Astrocyte (in vitro differentiated cells and primary cell): ENCODE results near the gene RAD54L. TPM values are rescaled to one million over a fixed set of nuclear protein-coding genes. Genes with fewer than 3 reads are reported as not detected.

Experiments used
- DNase-seq: peaks from one replicate; pipeline ENCODE4 v3.0.0-alpha.2; 2010; ENCODE audit warnings: low read depth
- FAIRE-seq: peaks from 2 replicates; lab custom pipeline; 2011; peaks lifted over from hg19 to GRCh38; lab: Jason Lieb, UNC
- H2AFZ ChIP-seq: 2 replicates; pipeline ENCODE4 v1.6.0; 2012; ENCODE audit warnings: low read depth, low read length, inconsistent platforms
- H3K27ac ChIP-seq: 2 replicates; pipeline ENCODE4 v1.5.1; 2011; ENCODE audit warnings: low read depth, low read length, inconsistent platforms
- H3K27me3 ChIP-seq: 2 replicates; pipeline ENCODE4 v1.6.0; 2011; ENCODE audit warnings: low read length, inconsistent platforms; ENCODE audit not compliant: insufficient read depth
- H3K36me3 ChIP-seq: 2 replicates; pipeline ENCODE4 v1.5.1; 2011; ENCODE audit warnings: low read length, inconsistent platforms; ENCODE audit not compliant: insufficient read depth
- H3K4me1 ChIP-seq: 2 replicates; pipeline ENCODE4 v1.5.1; 2011; ENCODE audit warnings: low read length, inconsistent platforms; ENCODE audit not compliant: insufficient read depth
- H3K4me2 ChIP-seq: 2 replicates; pipeline ENCODE4 v1.6.0; 2012; ENCODE audit warnings: low read length, inconsistent platforms
- H3K4me3 ChIP-seq: 2 replicates; pipeline ENCODE4 v1.5.1; 2011; ENCODE audit warnings: low read depth, mild to moderate bottlenecking, low read length, inconsistent platforms; ENCODE audit not compliant: insufficient read depth
- H3K79me2 ChIP-seq: 2 replicates; pipeline ENCODE4 v1.6.0; 2012; ENCODE audit warnings: mild to moderate bottlenecking, low read length, inconsistent platforms; ENCODE audit not compliant: insufficient read depth
- H3K9ac ChIP-seq: 2 replicates; pipeline ENCODE4 v1.6.0; 2012; ENCODE audit warnings: mild to moderate bottlenecking, low read length, inconsistent platforms
- H3K9me3 ChIP-seq: 2 replicates; pipeline ENCODE4 v1.5.1; 2012; ENCODE audit warnings: low read depth, mild to moderate bottlenecking, low read length, inconsistent platforms; ENCODE audit not compliant: insufficient read depth
- H4K20me1 ChIP-seq: 2 replicates; pipeline ENCODE4 v1.6.0; 2012; ENCODE audit warnings: low read length, inconsistent platforms; ENCODE audit not compliant: insufficient read depth
- H3K27ac Mint-ChIP-seq: one replicate; pipeline ENCODE4 v1.8.0; 2021; ENCODE audit warnings: mild to moderate bottlenecking, mixed read lengths; ENCODE audit not compliant: unreplicated experiment
- H3K27me3 Mint-ChIP-seq: one replicate; pipeline ENCODE4 v1.8.0; 2021; ENCODE audit warnings: low read depth, mixed read lengths; ENCODE audit not compliant: unreplicated experiment
- H3K36me3 Mint-ChIP-seq: one replicate; pipeline ENCODE4 v1.8.0; 2021; ENCODE audit warnings: low read depth, mixed read lengths; ENCODE audit not compliant: unreplicated experiment
- H3K4me1 Mint-ChIP-seq: one replicate; pipeline ENCODE4 v1.8.0; 2021; ENCODE audit warnings: low read depth, mixed read lengths; ENCODE audit not compliant: unreplicated experiment
- H3K4me3 Mint-ChIP-seq: one replicate; pipeline ENCODE4 v1.8.0; 2021; ENCODE audit warnings: mild to moderate bottlenecking, moderate library complexity, mixed read lengths; ENCODE audit not compliant: unreplicated experiment
- H3K9me3 Mint-ChIP-seq: one replicate; pipeline ENCODE4 v1.8.0; 2021; ENCODE audit warnings: mild to moderate bottlenecking, mixed read lengths; ENCODE audit not compliant: unreplicated experiment
- CTCF ChIP-seq: IDR thresholded peaks from 2 replicates; pipeline ENCODE4 v1.5.1; 2011; ENCODE audit warnings: low read depth, mild to moderate bottlenecking, inconsistent platforms, low read length, moderate library complexity; ENCODE audit not compliant: insufficient read depth
- EZH2 ChIP-seq: IDR thresholded peaks from 2 replicates; pipeline ENCODE4 v1.6.1; 2012; ENCODE audit warnings: mild to moderate bottlenecking, low read length, inconsistent platforms; ENCODE audit not compliant: insufficient read depth
- total RNA-seq: library from RNA; stranded (reverse); gene quantifications from 2 replicates; pipeline ENCODE4 v1.2.1, GENCODE V29; 2021

RAD54L gene
- total RNA-seq, 1 donor from 2014 or later: 2.4 TPM

- no peak for TF ChIP-seq EZH2
- no peak for TF ChIP-seq CTCF
- no peaks in the 10 kb centered on the region for H3K9me3 ChIP-seq
- Mint-ChIP-seq H3K27ac (no peak overlapping the region), H3K9me3 (no peaks in the 10 kb centered on the region), H3K27me3 (peaks cover 2% of the 10 kb centered on the region), H3K4me3 (no peak overlapping the region), H3K4me1 (no peaks in the 10 kb centered on the region), H3K36me3 (no peaks in the 10 kb centered on the region)
- DNase-seq: no peak
- peaks cover 5% of the 10 kb centered on the region for H3K4me1 ChIP-seq
- no peak for FAIRE-seq
- H3K9ac ChIP-seq: no peak overlapping the region
- H3K27ac ChIP-seq: no peak overlapping the region
- H3K4me2 ChIP-seq: no peak overlapping the region
- no peak overlapping the region for H3K4me3 ChIP-seq
- H2AFZ ChIP-seq: no peak overlapping the region
- H3K36me3 ChIP-seq: no peaks in the 10 kb centered on the region
- H3K27me3 ChIP-seq: no peaks in the 10 kb centered on the region
- H4K20me1 ChIP-seq: no peaks in the 10 kb centered on the region
- no peaks in the 10 kb centered on the region for H3K79me2 ChIP-seq
These were observed 42.4 kb upstream of the RAD54L start for GRCh38 chr1:46205141-46205540.

GRCh38 chr1:46205791-46206190 is 41.8 kb upstream of the RAD54L start:
- Histone ChIP-seq H2AFZ (no peak overlapping the region), H3K4me2 (no peak overlapping the region), H3K9ac (no peak overlapping the region), H3K9me3 (no peaks in the 10 kb centered on the region), H3K4me1 (peaks cover 5% of the 10 kb centered on the region), H3K27me3 (no peaks in the 10 kb centered on the region), H3K4me3 (no peak overlapping the region), H3K36me3 (no peaks in the 10 kb centered on the region), H4K20me1 (no peaks in the 10 kb centered on the region), H3K27ac (no peak overlapping the region), H3K79me2 (no peaks in the 10 kb centered on the region)
- H3K9me3 Mint-ChIP-seq: no peaks in the 10 kb centered on the region
- no peaks in the 10 kb centered on the region for H3K4me1 Mint-ChIP-seq
- no peaks in the 10 kb centered on the region for H3K36me3 Mint-ChIP-seq
- H3K27me3 Mint-ChIP-seq: peaks cover 2% of the 10 kb centered on the region
- no peak overlapping the region for H3K27ac Mint-ChIP-seq
- TF ChIP-seq EZH2: no peak
- no peak overlapping the region for H3K4me3 Mint-ChIP-seq
- DNase-seq (no peak), FAIRE-seq (no peak)

- FAIRE-seq (no peak), DNase-seq (no peak)
- Mint-ChIP-seq H3K4me3 (no peak overlapping the region), H3K27ac (no peak overlapping the region), H3K36me3 (no peaks in the 10 kb centered on the region), H3K9me3 (no peaks in the 10 kb centered on the region), H3K4me1 (no peaks in the 10 kb centered on the region), H3K27me3 (peaks cover 2% of the 10 kb centered on the region)
- Histone ChIP-seq H3K27ac (no peak overlapping the region), H3K9me3 (no peaks in the 10 kb centered on the region), H3K4me2 (no peak overlapping the region), H3K79me2 (no peaks in the 10 kb centered on the region), H3K9ac (no peak overlapping the region), H3K27me3 (no peaks in the 10 kb centered on the region), H4K20me1 (no peaks in the 10 kb centered on the region), H3K36me3 (no peaks in the 10 kb centered on the region), H3K4me1 (peaks cover 5% of the 10 kb centered on the region), H3K4me3 (no peak overlapping the region), H2AFZ (no peak overlapping the region)
- TF ChIP-seq EZH2 (no peak), CTCF (no peak)
These were observed 41.2 kb upstream of the RAD54L start for GRCh38 chr1:46206399-46206798.
